M059J (cell line): ENCODE results near the gene SFSWAP. TPM values are rescaled to one million over a fixed set of nuclear protein-coding genes. Genes with fewer than 3 reads are reported as not detected.
A peak's percentile ranks its signal among the peaks of the same experiment; 100 is the strongest.
"Not testable (repeated sequence)": the region's sequence is repeated elsewhere in the genome, so short reads cannot be mapped to it uniquely, and the experiment has no call there.

Experiments used
- DNase-seq: peaks from one replicate; pipeline ENCODE4 v3.0.0-alpha.2; 2012; ENCODE audit warnings: low read depth
- total RNA-seq: library from RNA; depleted of rRNA; stranded (reverse); fragments of >200 nt; shearing (Covaris generic); gene quantifications from 2 replicates; pipeline ENCODE4 v1.2.3, GENCODE V29; 2014

Gene SFSWAP
- total RNA-seq, 1 experiment from 2014 or later, result 24.1 TPM

DNA sequence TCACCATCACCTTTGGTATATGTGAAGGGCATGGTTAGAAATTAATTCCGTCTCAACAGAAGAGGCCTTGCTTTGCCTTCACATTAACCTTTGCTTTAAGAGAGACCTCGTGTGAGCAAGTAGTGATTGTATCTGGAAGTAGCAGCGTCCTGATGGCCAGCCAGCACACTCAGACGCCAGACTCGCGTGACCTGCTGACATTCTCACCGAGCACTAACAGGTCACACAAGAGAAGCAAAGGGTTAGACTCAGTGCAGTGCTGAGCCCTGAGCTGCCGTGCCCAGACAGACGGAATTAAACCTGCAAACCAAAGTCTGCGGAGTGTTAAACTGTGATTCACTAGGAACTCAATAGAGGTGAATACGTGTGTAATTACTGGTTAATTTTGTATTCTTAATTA, 77.2 kb downstream of the SFSWAP start:
- DNase-seq, result no peak

DNA sequence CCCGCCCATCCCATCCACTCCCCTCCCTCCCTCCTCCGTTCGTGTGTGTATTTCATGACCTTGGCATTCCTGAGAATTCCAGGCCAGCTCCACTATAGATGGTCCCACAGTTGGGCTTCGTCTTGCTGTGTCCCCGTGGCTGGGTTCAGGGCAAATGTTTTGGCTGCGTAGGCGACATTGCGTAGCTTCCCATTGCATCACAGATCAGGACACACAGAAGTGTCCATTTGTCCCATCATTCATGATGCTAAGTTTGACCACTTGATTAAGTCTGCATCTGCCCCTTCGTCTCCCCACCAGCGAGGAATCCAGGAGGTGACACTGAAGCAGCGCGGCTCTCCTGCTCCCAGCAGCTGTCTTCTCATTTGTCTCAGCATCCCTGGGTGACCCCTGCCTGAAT, 78.7 kb downstream of the SFSWAP start:
- DNase-seq, result no peak

DNA sequence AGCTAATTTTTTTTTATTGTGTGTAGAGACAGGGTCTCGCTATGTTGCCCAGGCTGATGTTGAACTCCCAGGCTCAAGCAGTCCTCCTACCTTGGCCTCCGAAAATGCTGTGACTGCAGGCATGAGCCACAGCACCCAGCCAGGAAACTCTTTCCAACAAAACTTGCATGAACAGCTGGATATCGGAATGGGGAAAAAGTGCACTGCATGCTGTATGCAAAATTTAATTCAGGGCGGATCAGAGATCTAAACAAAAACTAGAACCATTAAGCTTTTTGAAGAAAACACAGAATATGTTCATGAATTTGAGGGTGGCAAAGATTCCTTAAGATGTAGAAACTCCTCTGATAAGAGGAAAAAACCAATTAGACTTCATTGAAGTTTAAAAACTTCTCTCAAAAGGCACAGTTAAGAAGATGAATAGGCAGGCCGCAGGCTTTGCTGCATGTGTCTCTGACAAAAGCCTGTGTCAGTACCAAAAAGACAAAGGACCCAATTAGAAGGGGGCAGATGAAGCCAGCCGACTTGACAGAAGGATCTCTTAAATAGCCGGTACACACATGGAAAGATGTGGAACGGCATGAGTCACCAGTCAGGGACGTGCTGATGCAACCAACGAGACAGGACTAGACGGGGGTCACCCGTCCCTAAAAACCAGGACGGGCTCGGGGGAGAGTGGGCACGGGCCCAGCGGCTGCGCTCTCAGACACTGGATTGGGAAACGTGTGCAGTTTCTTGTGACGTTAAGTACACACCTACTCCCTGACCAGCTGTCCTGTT, 82.5 kb downstream of the SFSWAP start:
- DNase-seq, result no peak

DNA sequence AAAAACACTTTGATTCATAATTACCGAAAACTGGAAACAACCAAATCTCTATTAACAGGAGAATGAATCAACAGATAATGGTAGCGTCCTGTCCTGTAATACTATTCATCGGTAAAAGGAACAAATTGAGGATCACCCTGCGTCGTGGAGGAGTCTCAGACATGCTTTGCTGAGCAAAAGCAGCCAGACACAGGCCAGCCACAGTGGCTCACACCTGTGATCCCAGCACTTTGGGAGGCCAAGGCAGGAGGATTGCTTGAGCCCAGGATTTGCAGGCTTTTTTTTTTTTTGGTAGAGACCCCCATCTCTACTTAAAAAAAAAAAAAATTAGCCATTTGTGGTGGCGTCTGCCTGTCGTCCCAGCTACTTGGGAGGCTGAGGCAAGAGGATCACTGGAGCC, 83.2 kb downstream of the SFSWAP start:
- DNase-seq, result no peak

DNA sequence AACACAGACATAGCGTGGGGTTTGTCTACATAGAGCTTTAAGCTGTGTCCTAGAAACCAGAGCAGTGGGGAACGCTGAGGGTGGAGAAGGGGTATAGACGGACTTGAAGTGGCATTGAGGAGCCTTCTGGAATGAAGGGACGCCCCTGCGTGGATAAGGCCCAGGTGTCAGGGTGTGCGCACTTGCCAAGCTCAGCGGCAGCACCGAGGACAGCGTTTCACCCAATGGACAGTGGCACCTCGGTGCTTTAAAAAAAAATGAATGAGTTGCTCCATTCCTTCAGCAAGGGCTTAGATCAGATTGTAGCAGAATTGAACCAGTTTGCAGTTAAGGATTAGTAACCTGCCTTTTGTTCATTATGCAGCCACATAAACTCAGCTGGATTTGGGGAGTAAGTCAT, 83.7 kb downstream of the SFSWAP start:
- DNase-seq, result no peak

DNA sequence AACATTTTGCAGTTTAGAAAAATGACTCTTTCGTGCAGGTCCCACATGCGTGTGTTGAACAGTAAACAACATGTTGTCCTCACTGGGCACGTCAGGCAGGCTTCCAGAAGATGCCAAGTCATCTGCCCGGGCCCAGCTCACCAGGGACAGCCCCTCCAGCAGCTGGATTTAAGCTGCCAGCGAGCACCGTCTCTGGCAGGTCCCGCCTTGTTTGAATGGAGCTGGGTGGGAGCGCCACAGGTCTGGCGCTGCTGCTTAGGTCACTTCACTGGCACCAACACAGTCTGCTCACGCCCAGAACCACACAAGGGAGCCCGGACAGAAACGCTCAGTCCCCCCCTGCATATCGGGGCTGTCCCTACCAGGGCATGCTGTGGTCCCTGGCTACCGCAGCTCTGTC, 84.2 kb downstream of the SFSWAP start:
- no peak for DNase-seq

DNA sequence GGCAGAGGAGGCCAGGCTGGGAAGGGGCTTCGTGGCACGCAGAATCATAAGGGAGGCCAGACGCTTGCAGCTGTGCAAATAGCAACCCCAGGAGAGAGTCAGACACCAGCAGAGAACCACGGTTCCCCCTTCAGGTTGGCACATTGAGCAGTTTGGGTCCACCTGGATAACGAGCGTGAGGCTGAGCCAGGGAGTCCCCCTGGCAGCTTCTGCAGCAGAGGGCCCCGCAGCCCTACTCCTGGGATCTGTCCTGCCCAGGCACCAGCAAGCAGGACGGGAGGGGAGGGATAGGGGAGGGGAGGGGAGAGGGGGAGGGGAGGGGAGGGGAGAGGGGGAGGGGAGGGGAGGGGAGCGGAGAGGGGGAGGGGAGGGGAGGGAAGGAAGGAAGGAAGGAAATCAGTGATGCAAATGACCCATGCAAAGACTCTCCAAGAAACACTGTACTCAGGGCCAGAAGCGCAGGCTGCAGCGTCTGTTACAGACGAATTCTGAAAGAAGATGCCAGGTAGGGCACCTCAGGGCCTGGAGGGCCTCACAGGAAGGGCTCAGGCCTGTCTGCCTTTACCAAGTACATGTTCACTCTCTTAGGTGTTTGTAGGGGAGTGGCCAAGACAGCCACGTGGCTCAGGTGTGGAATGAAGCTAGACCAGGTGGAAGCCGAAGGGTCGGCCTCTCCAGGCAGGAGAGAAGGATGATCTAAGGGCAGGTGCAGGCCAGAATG, 85.0 kb downstream of the SFSWAP start:
- no peak for DNase-seq

DNA sequence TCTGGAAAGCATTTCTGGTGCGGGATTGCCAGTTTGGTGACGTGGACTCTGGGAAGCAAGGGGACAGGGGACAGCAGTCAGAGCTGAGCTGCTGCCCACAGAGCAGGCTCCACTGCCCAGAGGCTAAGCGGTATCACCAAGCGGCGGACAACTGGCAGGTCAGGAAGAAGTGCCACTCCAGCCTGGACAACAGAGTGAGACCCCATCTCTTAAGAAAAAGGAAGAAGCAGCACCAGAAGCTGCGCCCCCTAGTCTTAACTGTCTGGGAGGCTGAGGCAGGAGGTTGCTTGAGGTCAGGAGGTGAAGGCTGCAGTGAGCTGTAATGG, 85.5 kb downstream of the SFSWAP start:
- DNase-seq, result no peak

DNA sequence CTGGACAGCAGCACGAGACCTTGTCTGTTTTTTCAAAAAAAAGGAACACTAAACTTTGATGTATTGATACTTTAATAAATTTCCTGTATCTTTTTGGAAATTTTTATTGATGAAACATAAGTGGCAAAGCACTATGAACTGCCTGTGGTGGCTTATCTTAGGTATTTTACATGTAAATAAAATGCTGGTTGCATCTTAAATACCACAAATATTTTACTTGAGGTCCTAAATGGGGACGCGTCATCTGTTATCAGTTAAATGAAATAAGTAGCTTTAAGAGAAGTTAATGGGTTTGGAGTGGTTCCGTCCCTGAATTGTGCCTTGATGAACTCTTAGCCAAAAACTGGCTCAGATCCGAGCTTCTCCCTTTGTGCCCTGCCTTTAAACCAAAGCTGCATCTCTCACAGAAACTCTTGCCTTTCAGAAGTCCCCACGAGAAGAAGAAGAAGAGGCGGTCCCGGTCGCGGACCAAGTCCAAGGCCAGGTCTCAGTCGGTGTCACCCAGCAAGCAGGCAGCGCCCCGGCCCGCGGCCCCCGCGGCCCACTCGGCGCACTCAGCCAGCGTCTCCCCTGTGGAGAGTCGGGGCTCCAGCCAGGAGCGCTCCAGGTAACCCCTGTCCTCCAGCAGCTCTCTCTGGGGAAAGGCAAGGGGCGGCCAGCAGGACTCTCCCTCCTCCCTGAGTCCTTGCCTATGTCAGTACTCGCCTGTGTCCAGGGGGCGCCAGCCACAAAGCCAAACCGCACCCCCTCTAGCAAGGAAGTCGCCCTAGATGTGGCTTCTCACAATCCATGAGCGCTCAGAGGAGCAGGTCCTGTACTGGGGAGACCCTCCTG, 86.1 kb downstream of the SFSWAP start:
- DNase-seq, result no peak

DNA sequence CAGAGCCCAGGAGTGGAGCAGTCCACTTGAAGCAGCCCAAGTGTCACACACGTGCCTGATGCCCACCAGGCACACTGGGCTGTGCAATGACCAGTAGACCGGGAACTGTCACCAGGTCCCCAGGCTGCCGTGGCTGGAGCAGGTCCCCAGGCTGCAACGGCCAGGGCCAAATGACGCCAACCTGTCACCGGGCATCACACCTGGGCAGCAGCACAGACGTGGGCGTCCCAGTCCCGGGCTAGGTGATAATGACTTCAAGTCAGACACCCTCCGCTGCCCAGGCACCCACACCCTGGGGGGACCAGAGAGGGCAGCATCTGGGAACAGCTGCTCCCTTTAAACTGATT, 86.7 kb downstream of the SFSWAP start:
- DNase-seq, result no peak

DNA sequence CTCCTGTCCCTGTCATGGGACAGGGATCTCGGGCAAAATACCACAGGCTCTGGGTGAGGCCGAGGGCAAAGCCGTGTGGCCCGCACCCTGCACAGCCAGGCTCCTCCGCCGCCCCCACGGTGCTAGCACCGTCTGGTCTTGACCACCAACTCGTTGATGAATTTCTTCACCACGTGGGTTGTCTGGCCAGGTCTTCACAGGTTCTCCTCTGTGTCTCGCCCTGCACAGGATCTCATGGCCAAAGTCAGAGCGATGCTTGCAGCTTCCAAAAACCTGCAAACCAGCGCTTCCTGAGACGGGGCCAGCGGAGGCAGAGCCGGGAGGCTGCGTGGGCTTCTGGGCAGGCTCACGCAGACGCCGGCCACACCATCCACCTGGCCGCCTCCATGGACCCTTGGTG, 88.3 kb downstream of the SFSWAP start:
- DNase-seq, result no peak

DNA sequence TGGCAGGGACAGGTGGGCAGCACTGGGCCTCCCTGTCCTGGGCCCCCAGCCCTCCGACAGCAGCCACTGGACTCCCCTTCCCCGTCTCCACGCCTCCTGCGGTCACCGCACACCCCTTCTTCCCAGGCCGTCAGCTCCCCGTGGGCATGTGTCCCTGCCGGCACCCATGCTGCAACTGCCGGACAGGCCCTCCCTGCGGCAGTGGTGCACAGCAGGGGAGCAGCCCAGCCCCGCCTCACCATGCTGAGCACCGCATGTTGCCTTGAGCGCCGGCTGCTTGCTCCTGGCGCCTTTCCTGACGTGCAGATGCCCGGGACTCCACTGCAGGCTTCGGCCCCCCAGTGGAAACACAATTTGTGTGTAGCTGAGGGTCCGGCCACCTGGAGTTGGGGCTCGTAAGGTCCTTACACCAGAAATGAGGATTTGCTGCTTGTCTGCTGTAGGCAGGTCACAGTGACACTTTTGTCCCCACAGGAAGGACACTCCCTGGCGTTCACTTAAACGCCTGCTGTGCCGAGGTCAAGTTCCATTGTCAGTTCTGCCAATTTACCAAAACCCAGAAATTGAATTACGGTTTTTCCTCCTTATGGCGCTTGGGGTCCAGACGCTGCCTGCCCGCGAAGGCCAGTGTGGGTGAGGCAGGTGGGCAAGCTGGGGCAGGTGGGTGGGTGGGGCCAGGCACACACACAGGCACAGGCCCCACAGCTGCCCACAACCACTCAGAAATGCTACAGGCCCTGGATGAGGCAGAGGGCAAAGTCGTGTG, 89.1 kb downstream of the SFSWAP start:
- no peak for DNase-seq

DNA sequence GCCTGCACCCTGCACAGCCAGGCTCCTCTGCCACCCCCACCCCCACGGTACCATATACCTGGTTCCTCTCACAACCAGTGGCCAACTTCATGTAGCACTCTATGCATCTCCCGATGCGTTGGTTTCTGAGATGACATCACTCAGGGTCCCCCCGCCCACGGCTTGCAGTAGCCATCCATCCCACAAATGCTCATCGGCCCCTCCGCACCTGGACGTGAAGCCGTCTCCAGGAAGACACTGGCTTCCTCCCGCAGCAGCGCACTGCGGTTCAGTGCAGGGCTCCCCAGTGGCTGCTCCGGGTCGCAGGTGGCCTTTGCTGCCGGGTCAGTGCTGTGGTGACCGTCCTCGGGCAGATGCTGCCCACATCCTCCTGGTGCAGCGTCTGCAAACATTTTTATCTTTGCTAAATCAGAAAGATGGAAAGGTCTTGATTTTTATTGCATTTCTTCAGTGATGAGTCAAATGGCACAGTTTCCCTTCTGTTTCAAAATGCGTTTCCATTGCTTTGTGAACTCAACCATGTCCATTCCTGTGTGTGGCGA, 89.8 kb downstream of the SFSWAP start:
- DNase-seq, result peak; percentile 53

DNA sequence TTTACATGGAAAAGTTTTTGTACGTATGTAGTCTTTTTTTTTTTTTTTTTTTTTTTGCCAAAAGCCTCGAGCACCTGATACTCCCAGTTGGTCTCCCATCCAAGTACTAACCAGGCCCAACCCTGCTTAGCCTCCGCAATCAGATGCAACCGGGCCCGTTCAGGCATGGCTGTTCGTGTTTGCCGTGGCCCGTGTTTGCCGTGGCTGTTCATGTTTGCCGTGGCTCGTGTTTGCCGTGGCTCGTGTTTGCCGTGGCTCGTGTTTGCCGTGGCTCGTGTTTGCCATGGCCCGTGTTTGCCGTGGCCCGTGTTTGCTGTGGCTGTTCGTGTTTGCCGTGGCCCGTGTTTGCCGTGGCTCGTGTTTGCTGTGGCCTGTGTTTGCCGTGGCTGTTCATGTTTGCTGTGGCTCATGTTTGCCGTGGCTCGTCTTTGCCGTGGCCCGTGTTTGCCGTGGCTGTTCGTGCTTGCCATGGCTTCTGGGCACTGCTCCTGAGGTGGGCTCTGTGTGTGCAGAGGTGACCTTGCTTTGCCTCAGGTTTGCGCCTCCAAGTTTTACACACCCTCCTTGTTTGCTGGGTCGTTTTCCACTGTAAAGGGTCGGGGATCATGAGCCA, 90.5 kb downstream of the SFSWAP start:
- no peak for DNase-seq

DNA sequence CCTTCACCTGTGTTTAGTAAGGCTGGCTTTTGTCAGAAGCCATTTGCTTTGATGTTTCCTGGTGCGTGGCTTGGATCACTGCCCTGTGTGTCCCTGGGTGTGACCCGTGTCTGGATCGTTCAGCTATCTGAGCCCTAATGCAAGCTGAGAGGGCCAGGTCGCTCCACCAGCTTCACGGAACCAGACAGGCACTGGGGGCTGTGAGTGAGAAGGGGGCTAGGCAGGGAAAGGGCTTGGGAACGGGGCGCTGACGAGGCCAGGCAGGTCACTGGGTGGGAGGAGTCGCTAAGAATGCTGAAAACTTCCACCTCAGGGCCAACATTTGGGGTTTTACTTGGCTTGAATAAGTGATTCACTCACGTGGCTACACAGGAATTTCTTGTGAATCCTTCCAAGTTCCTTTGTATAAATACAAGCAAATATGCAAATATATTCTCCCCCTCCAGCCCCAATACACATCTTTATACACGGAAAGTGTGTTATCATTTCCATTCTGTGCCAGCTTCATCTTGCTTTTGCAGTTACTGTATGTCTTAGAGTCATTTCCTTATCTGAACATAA, 93.2 kb downstream of the SFSWAP start:
- peak; percentile 70 for DNase-seq

DNA sequence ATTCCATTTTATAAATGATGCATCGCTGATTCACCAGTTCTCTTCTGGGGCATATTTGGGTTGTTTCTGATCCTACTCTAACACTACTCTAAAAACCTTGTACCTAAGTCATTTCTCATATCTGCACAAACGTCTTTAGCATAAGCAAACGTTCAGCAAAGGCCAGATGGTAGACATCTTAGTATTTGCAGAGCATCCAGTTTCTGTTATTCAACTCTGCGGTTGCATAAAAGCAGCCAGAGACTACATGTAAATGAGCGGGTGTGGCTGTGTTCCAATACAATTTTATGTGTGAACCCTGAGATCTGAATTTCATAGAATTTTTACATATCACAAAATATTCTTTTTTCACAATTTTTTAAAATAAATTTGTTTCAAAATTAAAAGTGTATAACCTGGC, 94.5 kb downstream of the SFSWAP start:
- DNase-seq, result no peak

DNA sequence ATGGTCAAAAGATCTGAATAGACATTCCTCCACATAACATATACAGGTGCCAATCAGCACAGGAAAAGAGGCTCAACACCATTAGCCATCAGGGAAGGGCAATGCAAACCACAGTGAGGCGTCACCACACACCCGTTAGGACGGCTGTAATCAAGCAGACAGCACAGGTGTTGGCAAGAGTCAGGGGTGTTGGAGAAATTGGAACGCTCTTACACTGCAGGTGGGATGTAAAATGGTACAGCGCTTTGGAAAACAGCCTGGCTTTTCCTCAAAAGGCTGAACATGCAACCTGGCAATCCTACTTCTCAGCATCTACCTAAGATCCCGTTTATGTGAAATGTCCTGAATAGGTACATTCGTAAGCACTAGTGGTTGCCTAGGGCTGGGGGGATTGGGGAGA, 95.8 kb downstream of the SFSWAP start:
- no peak for DNase-seq

DNA sequence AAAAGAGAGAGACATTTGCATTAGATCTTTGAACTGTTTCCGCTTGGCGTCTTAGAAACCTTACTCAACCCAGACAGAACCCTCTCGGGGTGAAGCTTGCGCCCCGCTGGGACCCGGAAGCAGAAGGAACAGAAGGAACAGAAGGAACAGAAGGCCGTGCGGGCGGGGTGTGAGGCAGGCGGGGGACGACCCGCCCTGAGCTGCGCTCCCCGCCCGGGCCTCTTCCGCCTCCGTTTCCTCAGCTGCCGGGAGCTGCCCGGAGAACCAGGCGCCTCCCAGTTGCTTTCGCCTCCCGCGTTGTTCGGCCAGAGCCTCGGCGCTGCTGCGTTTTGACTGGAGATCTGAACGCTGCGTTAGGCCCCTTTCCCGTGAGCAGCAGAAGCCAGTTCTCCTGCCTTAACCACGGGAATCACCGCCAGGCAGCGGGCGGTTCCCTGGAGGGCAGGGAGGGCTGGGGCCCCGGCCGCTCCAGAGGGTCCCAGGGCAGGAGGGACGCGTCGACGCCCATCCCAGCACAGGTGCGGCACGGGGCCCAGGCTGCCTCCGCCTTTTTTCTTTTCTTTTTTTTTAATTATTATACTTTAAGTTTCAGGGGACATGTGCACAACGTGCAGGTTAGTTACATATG, 98.0 kb downstream of the SFSWAP start:
- no peak for DNase-seq

DNA sequence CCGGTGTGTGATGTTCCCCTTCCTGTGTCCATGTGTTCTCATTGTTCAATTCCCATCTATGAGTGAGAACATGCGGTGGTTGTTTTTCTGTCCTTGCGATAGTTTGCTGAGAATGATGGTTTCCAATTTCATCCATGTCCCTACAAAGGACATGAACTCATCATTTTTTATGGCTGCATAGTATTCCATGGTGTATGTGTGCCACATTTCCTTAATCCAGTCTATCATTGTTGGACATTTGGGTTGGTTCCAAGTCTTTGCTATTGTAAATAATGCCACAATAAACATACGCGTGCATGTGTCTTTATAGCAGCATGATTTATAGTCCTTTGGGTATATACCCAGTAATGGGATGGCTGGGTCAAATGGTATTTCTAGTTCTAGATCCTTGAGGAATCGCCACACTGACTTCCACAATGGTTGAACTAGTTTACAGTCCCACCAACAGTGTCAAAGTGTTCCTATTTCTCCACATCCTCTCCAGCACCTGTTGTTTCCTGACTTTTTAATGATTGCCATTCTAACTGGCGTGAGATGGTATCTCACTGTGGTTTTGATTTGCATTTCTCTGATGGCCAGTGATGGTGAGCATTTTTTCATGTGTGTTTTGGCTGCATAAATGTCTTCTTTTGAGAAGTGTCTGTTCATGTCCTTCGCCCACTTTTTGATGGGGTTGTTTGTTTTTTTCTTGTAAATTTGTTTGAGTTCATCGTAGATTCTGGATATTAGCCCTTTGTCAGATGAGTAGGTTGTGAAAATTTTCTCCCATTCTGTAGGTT, 98.8 kb downstream of the SFSWAP start:
- DNase-seq, result not testable (repeated sequence)

DNA sequence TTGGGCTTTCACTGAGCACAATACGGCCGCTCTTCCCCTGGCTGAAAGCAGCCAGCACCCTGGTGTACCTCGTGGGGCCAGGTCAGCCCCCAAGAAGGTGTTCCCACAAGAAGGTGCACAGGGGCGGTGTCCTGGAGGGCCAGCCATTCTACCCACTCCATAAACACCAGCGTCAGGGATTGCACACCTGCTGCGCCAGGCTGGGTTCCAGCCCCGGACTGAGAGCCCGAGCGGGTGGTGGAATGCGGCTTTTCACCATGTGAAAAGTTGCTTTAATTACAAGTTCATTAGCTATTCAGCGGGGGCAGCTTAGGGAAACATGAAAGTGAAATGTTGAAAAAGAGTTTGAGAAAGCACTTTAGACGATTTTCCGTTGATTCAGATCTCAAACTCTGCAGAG, 99.8 kb downstream of the SFSWAP start:
- no peak for DNase-seq
